ENCODE data around the gene CAMK2A.
"Not testable (repeated sequence)": the region's sequence is repeated elsewhere in the genome, so short reads cannot be mapped to it uniquely, and the experiment has no call there.

CAMK2A gene

DNA sequence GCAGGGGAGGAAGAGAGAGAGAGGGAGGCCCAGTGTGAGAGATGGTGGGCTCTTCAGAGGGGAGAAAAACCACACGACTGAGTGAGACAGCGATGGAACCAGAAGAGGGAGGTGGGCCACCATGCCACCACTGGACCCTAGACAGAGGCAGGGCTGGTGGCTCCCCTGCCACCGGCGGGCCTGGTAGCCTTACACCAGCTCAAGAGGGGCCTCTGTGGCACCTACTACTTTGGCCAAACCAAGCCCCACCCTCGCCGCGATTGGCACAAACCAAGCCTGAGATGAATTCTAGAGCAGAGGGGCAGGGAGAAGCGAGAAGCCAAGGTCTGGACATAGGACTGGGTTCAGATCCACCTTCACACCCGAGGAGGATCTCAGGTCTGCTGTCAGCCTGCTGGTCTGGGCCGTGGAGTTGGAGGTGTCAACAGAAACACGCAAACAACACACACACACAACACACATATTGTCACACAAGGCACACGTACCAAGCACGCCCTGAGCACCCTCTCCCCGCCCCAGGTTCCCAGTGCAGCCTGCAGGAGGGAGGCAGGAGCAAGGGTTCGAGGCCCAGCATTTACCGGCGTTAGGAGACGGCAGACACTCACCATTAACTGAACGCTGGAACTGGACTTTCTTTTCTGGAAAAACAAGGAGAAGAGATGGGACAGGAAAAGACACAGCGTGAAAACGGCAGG lies 50.3 kb downstream of the CAMK2A start:
- in situ Hi-C loops (cut with MboI; ENCODE audit: low sequenced_read_pairs) = no loop called here

DNA sequence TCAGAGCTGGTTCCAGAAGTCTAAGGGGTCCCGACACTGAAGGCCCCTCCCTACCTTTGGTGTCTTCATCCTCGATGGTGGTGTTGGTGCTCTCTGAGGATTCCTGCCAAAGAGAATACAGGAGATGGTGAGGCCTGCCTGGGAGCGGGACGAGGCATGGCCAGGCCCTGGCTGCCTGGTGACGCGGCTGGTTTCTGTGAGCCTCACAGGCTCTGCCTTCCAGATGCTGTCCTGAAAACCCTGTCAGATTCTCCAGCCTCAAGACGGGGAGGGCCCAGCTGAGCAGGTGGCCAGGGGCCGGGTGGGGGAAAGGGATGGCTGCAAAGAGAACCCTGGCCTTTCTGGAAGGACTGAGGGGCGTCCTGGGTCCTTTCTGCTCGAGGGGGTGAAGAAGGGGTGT lies 50.9 kb downstream of the CAMK2A start:
- in situ Hi-C loops (cut with MboI; ENCODE audit: low sequenced_read_pairs) = no loop called here

DNA sequence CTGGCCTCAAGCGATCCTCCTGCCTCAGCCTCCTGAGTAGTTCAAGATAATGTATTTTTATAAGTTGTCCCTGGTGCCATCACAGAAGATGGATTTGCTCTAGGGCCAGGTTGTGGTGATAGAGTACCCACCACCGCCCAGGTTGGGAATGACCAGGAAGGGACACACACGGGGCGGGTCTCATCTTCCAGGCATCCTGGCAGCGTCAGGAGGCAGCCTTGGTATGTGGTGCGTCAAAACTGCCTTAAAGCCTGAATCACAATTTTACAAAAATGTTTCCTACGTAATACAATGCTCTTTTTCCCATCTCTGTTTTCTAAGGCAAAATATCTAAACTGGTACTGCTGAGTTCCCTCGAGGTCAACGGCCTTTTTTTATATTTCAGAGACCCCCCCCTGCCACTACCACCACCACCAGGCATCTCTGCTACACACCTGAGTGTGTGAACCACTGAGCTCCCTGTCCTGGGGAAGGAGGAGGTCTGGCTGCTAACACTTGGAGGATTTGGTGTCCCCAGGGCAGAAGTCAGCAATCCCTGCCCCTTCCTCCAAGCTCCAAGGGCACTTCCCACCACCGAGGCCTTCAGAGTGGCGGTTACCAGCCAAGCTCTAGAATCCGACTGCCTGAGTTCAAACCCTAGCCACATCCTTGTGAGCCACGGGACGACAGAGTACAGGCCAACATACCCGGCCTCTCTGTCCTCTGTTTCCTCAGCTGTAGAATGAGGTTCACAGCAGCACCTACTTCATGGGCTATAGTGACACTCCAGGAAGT lies 52.4 kb downstream of the CAMK2A start:
- in situ Hi-C loops (cut with MboI; ENCODE audit: low sequenced_read_pairs) = no loop called here

DNA sequence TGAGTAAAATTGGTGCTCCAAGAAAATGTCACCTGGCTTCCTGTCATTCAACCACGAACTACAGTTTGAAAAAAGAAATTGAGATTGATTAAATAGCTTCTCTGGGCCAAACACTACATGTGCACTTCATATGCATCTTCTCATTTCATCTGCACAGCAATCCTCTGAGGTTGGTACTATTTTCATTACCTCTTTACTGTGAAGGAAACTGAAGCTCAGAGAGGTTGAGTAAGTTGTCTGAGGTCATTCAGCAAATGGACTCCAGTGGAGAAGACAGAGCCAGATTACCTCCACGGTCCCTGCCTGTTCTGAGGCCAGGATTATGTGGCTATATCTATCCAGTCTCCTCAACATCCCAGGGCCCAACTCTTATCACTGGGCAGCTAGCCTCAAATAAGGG lies 53.3 kb downstream of the CAMK2A start:
- in situ Hi-C loops (cut with MboI; ENCODE audit: low sequenced_read_pairs) = no loop called here

DNA sequence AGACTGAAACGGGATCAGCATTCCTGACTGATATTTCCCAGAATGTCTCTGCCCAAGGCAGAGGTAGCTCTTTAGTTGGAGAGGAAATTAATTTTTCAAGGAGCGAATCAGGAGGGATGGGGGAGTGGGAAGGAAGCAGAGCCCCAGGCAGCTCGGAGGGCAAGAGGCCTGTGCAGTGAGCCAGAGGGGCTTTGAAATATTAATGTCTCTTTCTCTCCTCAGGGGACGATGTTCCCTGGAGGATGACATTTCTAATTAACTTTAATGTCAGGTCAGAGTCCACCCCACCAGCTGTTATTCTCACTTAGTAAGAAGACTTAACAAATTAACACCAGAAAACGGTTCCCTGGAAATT lies 54.1 kb downstream of the CAMK2A start:
- in situ Hi-C loops (cut with MboI; ENCODE audit: low sequenced_read_pairs) = no loop called here

DNA sequence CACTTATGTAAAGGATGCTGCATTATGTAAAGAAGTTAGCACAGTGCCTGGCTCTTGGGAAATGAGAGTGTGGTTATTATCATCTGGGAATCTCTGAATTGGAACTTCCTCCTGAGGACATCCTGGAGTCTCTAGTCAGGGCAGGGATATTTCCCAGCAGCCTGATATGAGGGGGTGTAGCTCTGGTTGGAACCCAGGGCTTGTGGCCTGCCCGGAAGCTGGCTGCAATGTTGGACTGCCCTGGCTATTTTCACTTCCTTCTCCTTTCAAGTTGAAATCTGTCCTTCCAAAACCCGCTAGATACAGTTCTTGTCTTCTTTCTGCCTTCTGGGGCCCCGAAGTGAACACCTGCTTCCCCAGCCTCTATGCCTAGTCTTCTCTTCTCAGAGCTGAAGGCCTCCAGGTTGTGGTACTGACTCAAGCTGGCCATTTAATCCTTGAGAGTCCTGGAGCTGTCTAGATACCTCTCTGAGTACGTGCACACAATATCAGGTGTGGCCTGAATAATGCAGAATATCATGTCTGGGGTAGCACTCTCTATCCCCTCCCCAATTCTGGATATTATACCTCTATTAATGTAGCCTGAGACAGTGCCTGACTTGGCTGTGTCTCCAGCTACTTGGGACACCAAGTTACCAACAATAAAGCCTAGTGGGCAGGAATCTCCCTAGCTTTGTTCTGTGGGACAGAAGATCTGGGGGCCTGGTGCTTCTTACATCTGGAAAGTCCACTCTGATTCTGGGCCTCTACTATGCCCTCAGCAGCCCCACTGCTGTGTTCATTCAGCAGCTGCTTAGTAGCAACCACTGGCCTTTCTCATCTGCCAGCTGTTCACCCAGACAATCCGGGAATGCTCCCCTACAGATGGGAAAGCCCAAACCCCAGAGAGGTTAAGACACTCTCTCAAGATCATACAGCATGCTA lies 54.7 kb downstream of the CAMK2A start:
- in situ Hi-C loops (cut with MboI; ENCODE audit: low sequenced_read_pairs) = no loop called here

DNA sequence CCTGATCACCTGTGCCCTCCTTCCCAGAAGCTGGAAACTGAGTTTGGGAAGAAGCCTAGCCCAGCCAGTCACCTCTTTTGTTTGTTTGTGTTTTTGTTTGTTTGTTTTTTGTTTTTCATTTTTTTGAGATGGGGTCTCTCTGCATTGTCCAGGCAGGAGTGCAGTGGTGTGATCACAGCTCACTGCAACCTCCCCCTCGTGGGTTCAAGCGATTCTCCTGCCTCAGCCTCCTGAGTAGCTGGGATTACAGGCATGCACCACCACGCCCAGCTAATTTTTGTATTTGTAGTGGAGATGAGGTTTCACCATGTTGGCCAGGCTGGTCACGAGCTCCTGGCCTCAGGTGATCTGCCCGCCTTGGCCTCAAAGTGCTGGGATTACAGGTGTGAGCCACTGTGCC lies 55.9 kb downstream of the CAMK2A start:
- in situ Hi-C loops (cut with MboI; ENCODE audit: low sequenced_read_pairs) = not testable (repeated sequence)

DNA sequence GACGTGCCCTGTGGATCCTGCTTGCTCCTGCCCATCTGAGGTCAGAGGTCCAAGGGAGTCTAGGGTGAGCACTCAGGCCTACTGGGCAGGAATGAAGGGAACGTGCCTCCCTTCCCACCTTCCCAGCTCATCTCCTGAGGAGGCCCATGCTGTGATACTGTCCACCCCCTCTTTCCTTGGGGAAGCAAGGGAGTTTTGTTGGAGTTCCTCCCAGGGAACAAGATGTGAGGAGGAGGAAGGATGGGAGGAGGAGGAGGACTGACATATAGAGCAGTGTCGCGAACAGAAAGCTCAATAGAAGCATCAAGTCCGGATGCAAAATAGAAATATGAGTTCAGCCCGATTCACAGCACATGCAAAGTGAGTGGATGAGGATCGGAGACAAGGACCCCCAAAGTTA lies 58.7 kb downstream of the CAMK2A start:
- in situ Hi-C loops (cut with MboI; ENCODE audit: low sequenced_read_pairs) = no loop called here

DNA sequence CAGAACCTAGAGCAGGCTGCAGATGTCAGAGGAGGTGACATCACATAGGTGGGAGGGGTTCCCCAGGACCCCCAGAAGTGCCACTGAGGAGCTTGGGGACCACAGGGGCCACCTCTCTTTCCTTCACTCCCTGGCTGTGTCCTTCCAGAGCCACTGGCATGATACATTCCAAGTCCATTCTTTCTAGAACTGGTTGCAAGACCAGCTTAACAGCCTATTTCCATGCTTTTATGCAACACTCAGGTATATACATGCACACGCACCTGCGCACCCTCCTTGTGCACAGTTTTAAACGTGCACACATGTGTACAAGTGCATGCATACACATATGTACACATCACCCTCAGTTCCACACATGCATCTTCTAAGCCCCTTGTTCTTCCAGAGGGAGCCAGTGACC lies 60.0 kb downstream of the CAMK2A start:
- in situ Hi-C loops (cut with MboI; ENCODE audit: low sequenced_read_pairs) = no loop called here

DNA sequence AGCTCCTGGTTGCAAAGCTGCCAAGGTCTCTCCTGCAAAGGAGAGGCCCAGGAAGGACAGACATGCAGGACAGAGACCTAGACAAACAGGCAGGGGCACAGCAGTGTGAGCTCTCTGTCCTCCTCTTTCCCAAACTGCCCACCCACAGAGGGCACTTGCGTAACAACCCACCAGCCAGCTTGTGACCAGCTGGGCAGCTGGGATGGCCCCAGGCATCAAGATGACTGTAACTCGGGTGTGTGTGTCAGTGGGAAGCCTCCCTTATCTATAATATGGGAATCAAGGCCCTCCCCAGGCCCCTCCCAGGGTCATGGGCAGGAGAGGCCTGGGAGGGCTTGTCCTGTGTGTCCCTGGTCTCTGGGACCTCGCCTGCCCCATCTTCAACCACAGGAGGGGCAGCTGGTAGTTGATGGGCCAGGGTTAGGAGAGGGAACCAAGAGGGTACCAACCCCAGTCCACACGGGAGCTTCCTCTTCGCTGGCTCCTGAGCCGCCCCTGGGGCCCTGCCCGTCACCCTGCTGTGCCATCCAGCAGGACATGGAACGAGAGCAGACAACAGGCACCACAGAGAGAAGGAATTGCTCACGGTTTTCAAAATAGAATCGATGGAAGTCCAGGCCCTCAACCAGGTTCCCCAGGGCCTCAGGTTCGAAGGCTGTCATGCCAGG lies 61.8 kb downstream of the CAMK2A start:
- in situ Hi-C loops (cut with MboI; ENCODE audit: low sequenced_read_pairs) = no loop called here

DNA sequence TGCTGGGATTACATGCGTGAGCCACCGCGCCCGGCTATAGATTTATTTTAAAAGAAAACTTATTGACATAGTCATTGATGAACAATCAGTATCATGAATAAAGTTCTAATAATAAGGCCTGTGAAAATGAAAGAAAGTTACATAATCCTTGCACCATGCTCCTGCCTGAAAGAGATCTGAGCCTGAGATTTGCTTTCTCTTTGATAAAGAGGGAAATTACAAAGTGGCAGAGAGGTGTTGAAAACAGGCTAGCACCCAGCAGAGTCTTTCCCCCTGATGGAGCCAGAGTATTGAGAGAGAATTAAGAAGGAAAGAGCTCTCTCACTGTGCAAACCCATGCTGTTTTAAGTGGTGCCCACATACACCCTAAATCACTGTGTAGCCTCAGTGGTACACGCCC lies 62.5 kb downstream of the CAMK2A start:
- in situ Hi-C loops (cut with MboI; ENCODE audit: low sequenced_read_pairs) = no loop called here

DNA sequence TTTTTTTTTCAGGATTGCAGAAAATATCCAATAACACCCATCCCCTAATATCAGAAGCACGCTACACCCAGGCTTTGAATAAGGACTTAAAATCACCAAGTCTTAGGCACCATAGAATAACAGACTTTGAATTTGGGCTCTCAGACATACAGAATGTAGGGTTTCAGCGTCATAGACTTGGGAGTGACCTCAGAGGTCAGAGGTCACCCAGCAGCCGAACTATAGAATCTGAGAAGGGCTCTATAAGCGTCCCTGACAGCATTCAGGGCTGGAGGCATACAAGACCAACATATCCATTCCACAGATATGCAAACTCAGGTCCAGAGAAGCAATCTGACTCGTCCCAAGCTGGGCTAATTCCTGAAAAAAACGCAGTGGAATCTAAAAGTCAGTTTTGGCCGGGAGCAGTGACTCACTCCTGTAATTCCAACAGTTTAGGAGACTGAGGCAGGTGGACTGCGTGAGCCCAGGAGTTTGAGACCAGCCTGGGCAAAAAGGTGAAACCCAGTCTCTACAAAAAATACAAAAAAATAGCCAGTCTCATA lies 65.0 kb downstream of the CAMK2A start:
- in situ Hi-C loops (cut with MboI; ENCODE audit: low sequenced_read_pairs) = loop anchor here (25.0 kb wide), 2 partner anchors 387 to 587 kb away; no protein-coding TSS in a partner anchor

DNA sequence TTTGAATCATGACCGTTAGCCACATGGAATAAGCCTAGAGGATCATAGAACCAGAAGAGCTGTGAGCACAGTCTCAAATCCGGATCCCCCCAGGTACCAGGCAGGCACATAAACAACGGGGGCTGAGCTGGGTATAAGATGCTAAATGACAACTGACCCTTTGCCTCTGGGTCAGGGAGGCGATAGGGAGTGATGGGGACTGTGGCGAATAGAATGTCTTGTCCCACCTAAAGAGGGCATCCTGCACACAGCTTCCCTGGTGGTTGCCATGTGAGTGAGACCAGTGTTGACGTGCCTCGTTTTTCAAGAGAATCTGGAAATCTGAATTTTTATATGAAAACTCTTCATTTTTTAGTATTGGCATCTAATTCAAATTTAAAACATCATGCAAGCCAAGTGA lies 66.1 kb downstream of the CAMK2A start:
- in situ Hi-C loops (cut with MboI; ENCODE audit: low sequenced_read_pairs) = loop anchor here (25.0 kb wide), 2 partner anchors 386 to 586 kb away; no protein-coding TSS in a partner anchor

DNA sequence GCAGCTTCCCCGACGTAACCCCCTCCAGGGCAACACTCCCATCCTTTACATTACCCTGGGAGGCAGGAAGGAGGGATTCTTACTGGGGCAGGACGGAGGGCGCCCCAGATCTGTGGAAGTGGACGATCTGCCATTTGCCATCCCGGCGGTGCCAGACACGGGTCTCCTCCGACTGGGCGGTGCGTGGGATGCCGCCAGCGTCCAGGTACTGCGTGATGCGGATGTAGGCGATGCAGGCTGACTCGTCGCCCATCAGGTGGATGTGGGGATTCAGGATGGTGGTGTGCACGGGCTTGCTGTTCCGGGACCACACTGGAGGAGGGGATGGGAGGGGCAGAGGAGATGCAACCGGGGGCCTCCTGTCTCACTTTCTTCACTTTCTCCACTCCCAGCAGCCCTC lies 66.7 kb downstream of the CAMK2A start:
- in situ Hi-C loops (cut with MboI; ENCODE audit: low sequenced_read_pairs) = loop anchor here (25.0 kb wide), 2 partner anchors 386 to 586 kb away; no protein-coding TSS in a partner anchor

DNA sequence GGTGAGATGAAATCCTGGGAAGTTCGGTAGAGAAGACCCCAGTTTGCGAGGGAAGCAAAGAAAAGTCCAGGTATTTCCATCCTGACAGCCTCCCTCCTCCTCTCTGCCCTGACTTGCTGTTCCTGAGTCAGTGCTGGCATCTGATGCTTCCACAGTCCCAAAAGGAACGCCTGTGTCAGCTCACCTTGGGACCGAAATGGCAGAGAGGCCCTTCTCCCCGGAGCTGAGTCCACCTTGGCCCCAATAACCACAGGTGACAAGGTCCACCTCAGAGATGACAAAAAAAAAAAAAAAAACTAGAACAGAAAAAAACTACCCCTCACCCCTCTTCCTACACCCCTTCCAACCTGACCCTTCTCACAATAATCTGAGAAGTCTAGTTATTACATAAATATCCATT lies 68.1 kb downstream of the CAMK2A start:
- in situ Hi-C loops (cut with MboI; ENCODE audit: low sequenced_read_pairs) = loop anchor here (25.0 kb wide), 2 partner anchors 384 to 584 kb away; no protein-coding TSS in a partner anchor

DNA sequence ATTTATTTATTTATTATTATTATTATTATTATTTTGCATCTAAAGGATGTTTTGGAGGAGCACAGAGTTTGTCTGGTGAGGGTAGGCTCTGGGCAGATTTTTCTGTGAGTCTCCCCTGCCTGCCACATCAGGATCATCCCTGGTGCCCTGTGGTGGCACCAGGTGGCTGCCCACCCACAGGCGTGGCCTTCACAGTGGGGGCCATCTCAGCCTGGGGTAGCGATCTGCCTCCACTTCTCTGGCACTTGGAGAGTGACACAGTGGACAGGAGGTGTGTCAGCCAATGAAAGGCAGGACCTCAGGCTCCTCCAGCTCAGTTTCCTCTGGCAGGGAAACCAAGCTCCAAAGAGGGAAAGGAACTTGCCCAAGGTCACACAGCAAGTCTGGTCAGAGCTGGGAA lies 69.7 kb downstream of the CAMK2A start:
- in situ Hi-C loops (cut with MboI; ENCODE audit: low sequenced_read_pairs) = loop anchor here (5.0 to 25.0 kb wide), 3 partner anchors 88 to 583 kb away; no protein-coding TSS in a partner anchor

DNA sequence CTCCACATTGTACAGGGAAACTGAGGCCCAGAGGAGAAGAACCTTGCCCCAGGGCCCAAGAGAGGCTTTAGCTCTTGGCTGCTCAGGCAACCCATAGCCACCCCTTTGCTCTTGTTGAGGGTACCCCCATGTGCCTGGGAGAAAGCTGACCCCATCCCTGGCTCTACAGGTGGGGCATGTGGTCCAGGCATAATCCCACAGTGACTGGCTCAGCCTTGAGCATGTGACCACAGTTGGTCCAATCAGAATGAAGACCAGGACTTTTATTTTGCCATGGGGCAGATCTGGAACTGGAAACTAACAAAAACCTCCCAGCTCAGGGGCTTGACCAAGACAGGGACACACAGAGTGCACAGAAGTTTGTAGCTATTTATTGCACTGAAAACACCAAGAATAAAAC lies 70.4 kb downstream of the CAMK2A start:
- in situ Hi-C loops (cut with MboI; ENCODE audit: low sequenced_read_pairs) = loop anchor here (5.0 to 25.0 kb wide), 3 partner anchors 87 to 582 kb away; no protein-coding TSS in a partner anchor

DNA sequence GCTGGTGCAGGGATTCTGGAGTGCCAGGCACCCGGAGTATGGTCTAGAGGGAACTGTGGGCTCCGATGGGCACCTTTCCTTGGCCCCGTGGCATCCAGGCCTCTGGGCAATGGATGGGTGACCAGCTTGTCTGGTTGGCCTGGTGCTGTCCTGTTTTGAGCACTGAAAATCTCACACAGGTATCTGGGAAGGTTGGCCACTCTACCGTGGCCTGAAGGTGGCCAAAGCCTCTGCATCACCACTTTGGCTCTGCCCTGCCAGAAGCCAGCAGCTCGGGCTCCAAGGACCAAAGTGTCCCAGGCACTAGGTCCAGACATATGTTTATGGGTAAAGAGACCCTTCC lies 70.9 kb downstream of the CAMK2A start:
- in situ Hi-C loops (cut with MboI; ENCODE audit: low sequenced_read_pairs) = loop anchor here (5.0 to 25.0 kb wide), 3 partner anchors 86 to 581 kb away; no protein-coding TSS in a partner anchor

DNA sequence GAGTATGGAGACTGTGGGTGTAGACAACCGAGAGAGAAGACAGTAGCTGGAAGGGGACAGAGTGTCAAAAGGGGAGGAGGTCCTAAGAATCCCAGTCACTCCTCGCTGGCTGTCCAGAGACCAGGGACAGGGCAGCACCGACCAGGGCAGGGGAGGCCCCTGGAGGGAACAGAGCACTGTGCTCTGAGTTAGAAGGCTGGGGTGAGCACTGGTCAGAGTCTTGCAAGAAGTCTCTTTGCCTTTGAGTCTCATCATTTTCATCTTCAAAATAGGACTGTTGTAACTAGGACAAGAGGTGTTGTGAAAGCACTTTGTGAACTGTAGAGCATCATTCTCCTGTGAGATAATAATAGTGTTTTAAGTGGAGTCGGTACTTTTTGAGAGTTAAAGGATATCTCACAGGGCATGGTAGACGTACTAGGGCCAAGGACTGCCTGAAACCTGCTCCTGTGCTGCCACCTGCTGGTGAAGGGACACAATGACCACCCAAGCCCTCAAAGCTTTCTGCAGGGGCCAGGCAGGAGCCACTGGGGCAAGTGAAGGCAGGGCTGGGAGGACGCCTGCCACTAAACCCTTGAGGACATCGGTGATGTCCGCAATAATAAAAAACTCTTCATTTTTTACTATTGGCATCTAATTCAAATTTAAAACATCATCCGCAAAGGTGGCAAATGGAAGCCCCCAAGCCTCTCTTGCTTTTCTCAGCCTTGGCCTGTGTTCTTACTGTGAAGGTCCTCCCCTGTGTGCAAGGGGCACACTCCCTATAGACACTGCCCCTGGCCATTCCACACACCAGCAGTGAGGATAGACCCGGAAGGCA lies 71.5 kb downstream of the CAMK2A start:
- in situ Hi-C loops (cut with MboI; ENCODE audit: low sequenced_read_pairs) = loop anchor here (5.0 to 25.0 kb wide), 3 partner anchors 86 to 581 kb away; no protein-coding TSS in a partner anchor

All from HL-60/S4 (cell line).